OCI-M1 (cell line): ENCODE data around the gene LSP1.
"Not testable (repeated sequence)": the region's sequence is repeated elsewhere in the genome, so short reads cannot be mapped to it uniquely, and the experiment has no call there.

Source experiments
- DNase-seq: peaks from one replicate; lab custom pipeline; 2025; lab: John Stamatoyannopoulos, UW

Gene LSP1

DNA sequence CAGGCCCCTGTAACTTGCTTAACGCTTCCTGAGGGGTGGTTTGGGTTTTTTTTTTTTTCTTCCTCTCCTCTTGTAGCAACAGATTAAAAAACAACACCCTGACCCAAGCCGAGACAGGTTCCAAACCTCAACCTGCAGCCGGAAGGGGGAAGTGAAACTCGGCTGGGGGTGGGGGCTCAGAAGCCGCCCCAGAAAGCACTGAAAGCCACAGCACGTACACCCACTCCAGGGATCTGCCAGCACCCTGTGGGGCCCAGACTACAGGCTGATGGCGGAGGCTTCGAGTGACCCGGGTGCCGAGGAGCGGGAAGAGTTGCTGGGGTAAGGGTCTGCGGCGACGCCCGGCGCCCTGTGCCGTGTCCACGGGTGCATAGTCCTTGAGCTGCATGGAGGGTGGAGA lies at the start of gene LSP1:
Gene LSP1 (plus strand): TSS at position 208 of the 400 bp plus-strand sequence. CDS start 61 bp downstream, at position 269.
- no peak for DNase-seq

DNA sequence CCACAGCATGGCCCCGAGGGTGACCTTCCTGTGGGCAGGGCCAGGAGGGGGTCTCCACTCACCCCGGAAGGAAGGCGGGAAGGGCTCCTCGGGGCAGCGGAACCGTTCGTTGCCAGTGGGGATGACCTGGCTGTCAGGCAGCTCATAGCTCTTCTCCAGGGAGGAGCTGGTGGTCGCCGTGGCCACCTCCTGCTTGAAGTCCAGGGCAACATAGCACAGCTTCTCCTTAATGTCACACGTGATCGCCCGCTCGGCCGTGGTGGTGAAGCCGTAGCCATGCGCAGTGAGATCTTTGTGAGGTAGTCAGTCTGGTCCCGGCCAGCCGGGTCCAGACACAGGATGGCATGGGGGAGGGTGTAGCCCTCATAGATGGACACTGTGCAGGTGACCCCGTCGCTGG lies 49.6 kb upstream of the LSP1 start:
- DNase-seq: no peak

DNA sequence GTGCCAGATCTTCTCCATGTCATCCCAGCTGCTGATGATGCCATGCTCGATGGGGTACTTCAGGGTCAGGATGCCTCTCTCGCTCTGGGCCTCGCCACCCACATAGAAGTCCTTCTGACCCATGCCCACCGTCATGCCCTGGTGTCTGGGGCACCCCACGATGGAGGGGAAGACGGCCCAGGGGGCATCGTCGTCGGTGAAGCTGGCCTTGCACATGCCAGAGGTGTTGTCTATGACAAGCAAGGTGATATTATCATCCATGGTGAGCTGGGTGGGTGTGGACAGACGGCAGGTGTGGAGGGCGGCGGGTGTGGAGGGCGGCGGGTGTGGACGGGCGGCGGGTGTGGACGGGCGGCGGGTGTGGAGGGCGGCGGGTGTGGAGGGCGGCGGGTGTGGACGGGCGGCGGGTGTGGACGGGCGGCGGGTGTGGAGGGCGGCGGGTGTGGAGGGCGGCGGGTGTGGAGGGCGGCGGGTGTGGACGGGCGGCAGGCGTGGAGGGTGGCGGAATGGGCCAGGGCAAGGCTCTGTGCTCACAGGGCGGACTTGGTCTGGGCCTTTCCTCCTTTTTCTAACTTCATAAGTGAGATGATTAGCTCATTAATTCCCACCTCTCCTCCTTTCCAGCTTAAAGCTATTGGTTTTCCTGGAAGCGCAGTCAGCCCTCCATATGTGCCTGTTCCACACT lies 48.9 kb upstream of the LSP1 start:
- not testable (repeated sequence) for DNase-seq

DNA sequence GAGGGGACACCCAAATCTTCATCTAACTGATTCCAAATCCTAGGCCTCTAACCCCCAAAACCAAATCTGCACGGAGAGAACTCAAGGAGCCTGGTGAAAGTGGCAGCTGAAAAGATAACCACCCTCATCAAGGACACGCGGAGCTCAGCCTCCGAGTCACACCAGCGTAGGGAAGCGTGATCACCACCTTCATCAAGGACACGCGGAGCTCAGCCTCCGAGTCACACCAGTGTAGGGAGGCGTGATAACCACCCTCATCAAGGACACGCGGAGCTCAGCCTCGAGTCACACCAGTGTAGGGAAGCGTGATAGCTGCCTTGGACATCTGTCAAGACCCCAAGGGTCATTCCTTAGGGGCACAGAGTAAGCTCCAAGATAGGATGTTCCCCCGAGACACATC lies 47.4 kb upstream of the LSP1 start:
- DNase-seq: no peak

- no peak for DNase-seq
Observed at GRCh38 chr11:1807264-1807995, 45.5 kb upstream of the LSP1 start.

DNA sequence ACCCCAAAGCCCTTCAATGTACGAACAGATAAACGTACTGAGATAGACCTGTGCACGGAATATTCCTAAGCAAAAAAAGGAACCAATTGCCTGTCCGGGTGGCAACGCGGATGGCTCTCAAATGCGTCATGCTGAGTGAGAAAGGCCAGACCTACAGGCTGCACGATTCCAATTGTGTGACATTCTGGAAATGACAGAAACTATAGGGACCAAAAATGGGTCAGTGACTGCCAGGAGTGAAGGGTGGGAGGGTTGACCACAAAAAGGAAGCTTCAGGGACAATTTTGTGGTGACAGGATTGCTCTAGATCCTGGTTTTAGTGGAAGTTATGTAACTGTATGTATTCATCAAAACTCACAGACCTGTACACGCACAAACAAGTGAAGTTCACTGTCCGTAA lies 42.1 kb upstream of the LSP1 start:
- peak; percentile 10 for DNase-seq

DNA sequence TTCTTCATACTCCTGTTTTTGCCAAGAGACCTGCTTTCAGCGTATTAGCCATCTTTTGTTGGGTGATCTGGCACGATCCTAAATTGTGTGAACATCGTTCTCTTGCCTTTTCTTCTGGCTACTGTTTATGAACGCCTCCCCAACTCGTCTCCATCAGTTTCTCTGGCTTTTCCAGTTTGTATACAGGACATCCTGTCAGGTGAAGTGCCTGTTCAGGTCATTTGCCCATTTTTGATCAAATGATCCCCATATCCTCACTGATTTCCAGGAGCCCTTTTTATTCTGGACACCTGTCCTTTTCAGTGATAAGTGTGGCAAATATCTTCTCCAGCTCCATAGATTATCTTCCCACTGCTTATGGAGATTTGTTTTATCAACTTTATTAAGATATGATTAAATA lies 40.6 kb upstream of the LSP1 start:
- no peak for DNase-seq

DNA sequence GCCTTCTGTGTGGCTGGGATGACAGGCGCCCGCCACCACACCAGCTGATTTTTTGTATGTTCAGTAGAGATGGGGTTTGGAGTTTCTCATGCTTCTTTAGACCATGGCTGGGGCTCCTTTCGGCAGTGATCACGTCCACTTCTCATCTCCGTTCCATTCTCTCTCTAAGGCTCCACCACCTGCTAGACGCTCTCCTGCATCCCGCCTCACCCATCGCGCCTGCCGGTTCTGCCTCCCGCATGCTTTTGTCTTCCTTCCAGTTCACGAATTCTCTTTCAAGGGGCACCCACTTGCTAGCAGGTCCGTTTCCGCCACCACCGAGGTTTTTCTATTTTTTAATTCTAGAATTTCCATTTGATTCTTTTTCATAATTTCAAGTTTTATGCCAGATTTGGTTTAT lies 40.1 kb upstream of the LSP1 start:
- no peak for DNase-seq

DNA sequence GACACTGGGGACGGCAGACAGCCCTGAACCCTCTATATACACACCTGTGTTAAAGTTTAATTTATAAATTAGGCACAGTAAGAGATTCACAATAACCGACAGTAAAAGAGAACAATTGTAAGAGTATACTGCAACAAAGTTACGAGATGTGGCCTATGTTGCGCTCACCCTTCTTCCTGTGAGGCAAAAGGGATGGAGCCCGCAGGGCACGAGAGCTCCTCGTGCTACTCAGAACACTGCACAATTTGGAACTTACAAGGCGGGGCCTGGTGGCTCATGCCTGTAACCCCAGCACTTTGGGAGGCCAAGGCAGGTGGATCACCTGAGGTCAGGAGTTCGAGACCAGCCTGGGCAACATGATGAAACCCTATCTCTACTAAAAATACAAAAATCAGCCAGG lies 39.5 kb upstream of the LSP1 start:
- DNase-seq: not testable (repeated sequence)

GRCh38 chr11:1814691-1815090 lies 38.2 kb upstream of the LSP1 start:
- DNase-seq: no peak

DNA sequence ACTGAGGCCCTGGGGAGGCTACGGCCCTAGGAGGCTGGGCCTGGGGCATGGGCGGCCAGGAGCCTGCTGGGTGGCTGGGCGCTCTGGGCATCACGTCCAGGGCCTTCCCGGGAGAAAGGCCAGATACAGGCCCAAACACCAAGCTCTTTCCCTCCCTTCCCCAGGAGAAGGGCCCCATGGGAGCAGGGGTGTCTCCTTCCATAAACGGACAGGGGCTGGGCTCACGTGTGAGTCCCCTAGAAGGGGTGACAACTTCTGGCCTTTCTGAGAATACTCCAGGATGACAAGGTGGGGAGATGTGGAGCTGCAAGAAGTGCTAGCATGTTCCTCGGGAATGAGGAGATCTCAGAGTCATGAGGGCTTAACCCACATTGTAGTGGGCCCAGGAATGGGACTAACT lies 37.6 kb upstream of the LSP1 start:
- no peak for DNase-seq

DNA sequence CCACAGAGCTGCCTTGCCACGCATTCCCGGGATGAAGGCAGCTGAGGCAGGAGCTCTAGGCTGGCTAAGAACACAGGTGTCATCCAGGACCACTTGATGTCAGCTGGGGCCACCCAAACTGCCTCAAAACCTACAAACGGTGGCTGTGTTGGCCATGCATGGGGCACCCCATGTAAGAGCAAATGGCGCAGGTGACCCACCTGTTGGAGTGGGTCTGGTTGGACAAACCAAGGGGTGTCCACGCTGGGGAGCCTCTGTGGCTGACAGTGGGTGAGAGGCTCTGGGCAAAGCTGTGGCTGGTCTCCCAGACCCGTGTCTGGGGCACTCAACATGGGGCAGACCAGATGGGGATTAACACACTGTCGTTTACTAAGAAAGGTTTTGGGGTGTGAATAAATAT lies 37.1 kb upstream of the LSP1 start:
- DNase-seq: no peak

DNA sequence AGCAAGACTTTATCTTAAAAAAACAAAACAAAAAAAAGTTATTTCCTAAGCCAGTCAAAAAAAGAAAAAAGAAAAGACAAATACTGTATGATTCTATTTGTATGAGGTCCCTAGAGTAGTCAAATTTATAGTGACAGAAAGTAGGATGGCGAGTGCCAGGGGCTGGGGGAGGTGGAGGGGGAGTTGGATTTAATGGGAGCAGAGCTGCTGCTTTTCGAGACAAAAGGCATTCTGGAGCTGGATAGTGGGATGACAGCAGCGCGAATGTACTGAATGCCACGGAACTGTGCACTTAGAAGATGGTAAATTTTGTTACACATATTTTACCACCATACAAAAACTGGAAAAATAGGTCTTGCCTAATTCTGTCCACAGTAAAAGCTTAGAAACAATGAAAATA lies 35.9 kb upstream of the LSP1 start:
- no peak for DNase-seq

GRCh38 chr11:1817511-1817910 lies 35.4 kb upstream of the LSP1 start:
- DNase-seq: no peak

- no peak for DNase-seq
Observed at GRCh38 chr11:1819074-1819473, 33.8 kb upstream of the LSP1 start.

DNA sequence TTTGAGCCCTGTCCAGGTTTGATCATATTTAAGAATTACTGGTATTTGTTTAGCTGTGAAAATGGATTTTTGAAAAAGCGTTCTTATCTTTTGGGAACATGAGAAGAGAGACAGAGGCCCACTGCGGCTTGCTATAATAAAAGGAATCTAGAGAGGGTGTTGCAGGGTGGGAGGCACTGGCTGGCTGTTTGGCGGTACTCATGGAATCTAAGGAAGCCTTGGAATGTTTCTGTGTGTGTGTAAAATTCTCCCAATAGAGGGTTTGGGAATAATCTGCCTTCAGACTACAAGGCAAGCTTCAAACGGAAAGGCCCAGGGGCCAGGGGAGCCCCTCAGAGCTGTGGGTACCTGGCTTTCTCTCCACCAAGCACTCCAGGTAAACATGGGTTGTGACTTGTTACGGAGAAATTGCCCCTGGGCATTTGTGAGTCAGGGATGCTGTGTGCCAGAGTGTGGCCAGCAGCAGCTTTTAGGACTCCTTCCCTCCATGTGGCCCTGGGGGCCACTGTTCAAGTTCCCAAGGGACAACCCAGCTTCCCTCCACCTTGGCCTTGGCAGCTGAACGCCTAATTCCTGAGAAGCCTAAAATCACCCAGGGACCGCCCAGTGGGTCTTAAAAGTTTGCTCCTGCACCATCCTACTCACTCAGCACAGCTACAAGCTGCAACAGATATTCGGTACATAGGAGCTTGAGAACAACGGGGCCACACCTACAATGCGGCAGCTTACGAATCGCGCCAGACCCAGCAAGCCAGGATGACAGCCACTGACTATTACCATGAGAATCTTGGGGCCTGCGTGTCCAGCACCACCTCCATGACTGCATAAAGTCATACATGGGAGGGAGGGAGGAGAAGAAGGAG lies 32.2 kb upstream of the LSP1 start:
- DNase-seq: no peak

DNA sequence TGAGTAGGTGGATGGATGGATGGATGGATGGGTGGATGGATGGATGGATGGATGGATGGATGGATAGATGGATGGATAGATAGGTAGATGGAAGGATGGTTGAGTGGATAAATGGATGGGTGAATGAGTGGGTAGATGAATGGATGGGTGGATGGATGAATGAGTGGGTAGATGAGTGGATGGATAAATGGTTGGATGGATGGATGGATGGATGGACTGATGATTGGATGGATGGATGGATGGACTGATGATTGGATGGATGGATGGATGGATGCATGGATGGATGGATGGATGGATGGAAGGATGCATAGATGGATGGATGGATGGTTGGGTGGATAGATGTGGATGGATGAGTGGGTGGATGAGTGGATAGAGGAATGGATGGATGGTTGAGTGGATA lies 31.3 kb upstream of the LSP1 start:
- DNase-seq: no peak

DNA sequence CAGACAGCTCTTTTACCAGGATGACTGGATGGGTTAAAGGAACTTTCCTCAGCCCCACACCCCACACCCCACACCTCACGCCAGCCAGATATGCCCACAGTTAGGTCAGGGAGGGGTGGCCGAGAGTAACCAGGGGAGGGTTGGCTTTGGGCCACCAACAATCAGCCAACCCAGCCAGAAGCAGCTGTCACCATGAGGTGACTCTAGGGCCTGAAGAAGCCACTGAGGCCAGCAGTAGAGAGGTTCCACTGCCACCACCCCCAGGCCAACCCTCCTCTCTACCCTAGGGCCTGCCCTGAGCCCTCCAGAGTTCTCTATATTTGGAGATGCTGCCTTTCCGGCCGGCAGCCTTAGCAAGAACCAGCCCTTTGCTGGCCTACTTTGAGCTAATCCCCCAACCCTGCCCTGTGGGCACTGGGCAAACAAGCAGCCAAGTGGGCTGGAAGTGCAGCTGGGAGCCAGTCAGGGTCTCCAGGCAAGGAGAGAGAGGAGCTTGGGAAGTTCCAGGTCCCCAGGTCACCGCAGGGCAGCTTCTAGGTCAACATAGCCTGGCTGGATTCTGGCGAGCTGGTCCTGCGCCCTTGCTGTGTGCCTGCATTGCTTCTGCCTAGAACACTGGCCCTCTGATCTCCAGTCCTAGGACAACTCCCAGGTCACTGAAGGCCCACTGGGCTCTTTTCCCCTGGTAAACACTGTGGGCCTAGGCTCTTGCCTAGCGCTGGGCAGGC lies 30.1 kb upstream of the LSP1 start:
- no peak for DNase-seq

GRCh38 chr11:1823376-1824220 lies 29.3 kb upstream of the LSP1 start:
- DNase-seq: no peak

DNA sequence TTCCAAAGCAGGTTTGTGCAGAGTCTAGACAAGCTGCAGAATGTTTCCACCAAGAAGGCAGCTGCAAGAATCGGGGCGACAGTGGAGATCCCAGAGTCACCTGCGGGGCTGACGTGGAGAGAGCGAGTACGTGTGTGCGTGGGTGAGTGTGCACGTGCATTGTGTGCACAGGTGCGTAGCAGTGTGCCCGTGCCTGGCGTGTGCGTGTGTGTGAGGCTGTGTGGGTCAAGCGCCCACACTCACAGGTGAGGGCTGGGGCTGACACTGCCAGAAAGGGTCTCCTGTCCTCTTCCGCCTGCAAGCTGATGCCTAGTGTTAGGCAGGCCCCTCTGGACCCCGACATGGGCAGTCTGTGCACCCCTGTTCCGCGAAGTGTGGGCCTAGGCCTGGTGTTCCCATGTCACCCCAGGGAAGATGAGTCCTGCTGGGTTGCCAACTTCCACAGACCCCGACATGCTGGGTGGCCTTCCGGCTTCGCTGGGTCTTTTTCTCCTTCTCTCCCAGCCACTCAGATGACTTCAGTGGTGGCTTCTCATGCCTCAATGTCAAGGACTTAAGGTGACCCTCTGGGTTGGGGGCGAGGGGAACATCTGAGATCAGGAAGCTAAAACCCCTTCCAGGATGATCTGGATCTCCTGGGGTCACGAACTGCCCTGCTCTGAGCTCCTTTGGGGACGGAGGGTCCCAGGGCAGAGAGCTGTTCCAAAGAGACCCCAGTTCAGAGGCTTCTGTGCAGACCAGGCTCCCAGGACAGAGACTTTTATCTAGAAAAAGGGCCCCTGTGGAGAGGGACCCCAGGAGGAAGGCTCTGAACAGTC lies 28.5 kb upstream of the LSP1 start:
- DNase-seq: no peak
